ENCODE data around the gene PTH1R. TPM values are rescaled to one million over a fixed set of nuclear protein-coding genes. Genes with fewer than 3 reads are reported as not detected.

The PTH1R gene
- total RNA-seq, 1 donor from 2014 or later: 10.3 TPM

DNA sequence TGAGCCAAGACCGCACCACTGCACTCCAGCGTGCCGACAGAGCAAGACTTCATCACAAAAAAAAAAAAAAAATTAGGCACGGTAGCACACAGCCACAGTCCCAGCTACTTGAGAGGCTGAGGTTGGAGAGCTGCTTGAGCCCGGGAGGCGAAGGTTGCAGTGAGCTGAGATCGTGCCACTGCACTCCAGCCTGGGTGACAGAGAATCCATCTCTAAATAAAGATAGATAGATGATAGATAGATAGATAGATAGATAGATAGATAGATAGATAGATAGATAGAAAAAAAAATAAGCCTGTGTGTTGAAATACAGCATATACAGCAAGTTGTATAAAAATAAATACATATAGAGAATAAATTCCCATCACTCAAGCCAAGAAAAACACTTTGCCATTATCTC, 37.3 kb downstream of the PTH1R start:
- Histone ChIP-seq H3K9me3 (no peaks in the 10 kb centered on the region), H3K27ac (no peak overlapping the region), H3K36me3 (peaks cover 6 to 35% of the 10 kb centered on the region in 2 donors), H3K4me1 (peaks cover 0 to 1% of the 10 kb centered on the region in 2 donors), H3K27me3 (no peaks in the 10 kb centered on the region), H3K4me3 (no peak overlapping the region)
- intact Hi-C loops (cut with DNase I): no loop called here
- TF ChIP-seq, protein P1, sequence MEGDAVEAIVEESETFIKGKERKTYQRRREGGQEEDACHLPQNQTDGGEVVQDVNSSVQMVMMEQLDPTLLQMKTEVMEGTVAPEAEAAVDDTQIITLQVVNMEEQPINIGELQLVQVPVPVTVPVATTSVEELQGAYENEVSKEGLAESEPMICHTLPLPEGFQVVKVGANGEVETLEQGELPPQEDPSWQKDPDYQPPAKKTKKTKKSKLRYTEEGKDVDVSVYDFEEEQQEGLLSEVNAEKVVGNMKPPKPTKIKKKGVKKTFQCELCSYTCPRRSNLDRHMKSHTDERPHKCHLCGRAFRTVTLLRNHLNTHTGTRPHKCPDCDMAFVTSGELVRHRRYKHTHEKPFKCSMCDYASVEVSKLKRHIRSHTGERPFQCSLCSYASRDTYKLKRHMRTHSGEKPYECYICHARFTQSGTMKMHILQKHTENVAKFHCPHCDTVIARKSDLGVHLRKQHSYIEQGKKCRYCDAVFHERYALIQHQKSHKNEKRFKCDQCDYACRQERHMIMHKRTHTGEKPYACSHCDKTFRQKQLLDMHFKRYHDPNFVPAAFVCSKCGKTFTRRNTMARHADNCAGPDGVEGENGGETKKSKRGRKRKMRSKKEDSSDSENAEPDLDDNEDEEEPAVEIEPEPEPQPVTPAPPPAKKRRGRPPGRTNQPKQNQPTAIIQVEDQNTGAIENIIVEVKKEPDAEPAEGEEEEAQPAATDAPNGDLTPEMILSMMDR (IDR thresholded peaks at IDR 0.05): no peak
- no peak for DNase-seq (ENCODE audit: low spot score in 2 of 2)

DNA sequence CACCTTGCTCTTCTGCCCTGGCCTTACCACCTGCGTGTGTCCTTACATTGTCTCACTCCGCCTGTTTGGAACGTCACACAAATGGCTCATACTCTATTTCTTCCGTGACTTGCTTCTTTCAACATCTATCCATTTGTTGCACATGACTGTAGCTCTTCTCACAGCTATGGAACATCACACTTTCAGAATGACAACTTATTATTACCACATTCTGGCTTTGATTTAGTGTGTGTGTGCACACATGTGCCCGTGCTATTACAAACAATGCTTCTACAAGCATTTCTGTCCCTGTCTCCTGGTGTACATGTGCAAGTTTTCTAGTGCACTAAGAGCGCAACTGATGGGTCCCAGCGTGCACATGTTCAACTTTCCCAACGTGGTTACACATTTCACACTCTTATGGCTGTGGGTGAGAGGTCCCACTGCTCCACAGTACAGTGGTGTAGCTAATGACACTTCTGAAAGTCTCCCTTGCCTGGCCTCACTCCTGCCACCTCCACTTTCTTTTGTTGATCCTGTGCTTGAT, 37.8 kb downstream of the PTH1R start:
- DNase-seq (ENCODE audit: low spot score in 2 of 2): no peak
- Histone ChIP-seq H3K9me3 (no peaks in the 10 kb centered on the region), H3K27me3 (no peaks in the 10 kb centered on the region), H3K4me1 (no peaks in the 10 kb centered on the region), H3K36me3 (peaks cover 10 to 40% of the 10 kb centered on the region in 2 donors), H3K27ac (no peak overlapping the region), H3K4me3 (no peak overlapping the region)
- intact Hi-C loops (cut with DNase I): no loop called here
- TF ChIP-seq, protein P1 (IDR thresholded peaks at IDR 0.05): no peak

DNA sequence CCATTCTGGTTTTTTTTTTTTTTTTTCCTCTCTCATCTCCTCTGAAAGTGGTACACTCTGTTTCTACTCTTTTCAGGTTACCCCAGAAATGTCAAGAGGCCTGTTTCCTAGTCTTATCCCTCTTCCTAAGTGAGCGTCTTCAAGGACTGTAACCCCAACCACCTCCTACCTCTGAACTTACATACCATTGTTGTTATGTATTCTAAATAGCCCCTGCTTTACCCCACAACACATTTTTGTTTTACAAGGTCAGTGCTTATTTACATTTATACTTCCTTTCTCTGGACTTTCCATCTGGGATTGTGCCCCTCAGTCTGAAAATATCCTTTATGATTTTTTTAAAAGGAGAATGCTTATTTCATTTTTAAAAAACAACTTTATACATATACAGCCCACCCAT, 38.8 kb downstream of the PTH1R start:
- peaks cover 20 to 49% of the 10 kb centered on the region in 2 donors for H3K36me3 ChIP-seq

DNA sequence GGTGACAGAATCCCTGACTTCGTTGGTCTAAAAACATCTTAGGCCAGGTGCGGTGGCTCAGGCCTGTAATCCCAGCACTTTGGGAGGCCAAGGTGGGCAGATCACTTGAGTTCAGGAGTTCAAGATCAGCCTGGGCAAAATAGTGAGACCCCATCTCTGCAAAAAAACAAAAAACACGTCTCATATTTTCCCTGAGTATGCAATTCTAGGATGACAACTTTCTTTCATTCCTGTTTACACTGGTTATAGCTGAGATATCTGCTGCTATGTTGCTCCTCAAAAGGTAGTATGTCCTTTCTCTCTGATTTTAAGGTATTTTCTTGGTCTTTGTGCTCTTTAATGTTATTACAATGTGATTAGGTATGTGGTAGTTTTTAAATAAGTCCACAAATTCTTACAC, 39.3 kb downstream of the PTH1R start:
- no peaks in the 10 kb centered on the region for H3K9me3 ChIP-seq
- TF ChIP-seq, protein P1 (IDR thresholded peaks at IDR 0.05): no peak
- H3K36me3 ChIP-seq: peaks cover 25 to 55% of the 10 kb centered on the region in 2 donors
- DNase-seq (ENCODE audit: low spot score in 2 of 2): no peak
- H3K4me3 ChIP-seq: no peak overlapping the region
- no peaks in the 10 kb centered on the region for H3K4me1 ChIP-seq
- no peaks in the 10 kb centered on the region for H3K27me3 ChIP-seq
- no peak overlapping the region for H3K27ac ChIP-seq
- intact Hi-C loops (cut with DNase I): no loop called here

More for the DNA sequence above, 38.8 kb downstream of the PTH1R start:
- no peaks in the 10 kb centered on the region for H3K9me3 ChIP-seq
- no peaks in the 10 kb centered on the region for H3K27me3 ChIP-seq
- TF ChIP-seq, protein P1 (IDR thresholded peaks at IDR 0.05): no peak
- H3K4me1 ChIP-seq: no peaks in the 10 kb centered on the region
- no peak overlapping the region for H3K27ac ChIP-seq
- intact Hi-C loops (cut with DNase I): no loop called here
- DNase-seq (ENCODE audit: low spot score in 2 of 2): no peak
- no peak overlapping the region for H3K4me3 ChIP-seq

DNA sequence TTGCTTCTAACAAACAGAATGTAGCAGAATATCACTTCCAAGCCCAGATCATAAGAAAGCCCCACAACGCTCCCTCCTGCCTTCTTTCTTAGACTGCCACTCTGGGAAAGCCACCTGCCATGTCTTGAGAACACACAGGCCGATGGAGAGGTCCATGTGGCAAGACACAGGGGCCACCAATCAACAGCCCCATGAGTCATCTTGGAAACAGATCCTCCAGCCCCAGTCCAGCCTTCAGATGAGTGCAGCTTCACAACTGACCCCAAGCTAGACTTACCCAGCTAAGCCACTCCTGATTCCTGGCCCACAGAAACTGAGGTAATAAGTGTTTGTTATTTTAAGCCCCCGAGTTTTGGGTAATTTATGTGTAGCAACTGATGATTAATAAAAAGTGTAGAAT, 39.7 kb downstream of the PTH1R start:
- Histone ChIP-seq H3K36me3 (peaks cover 29 to 59% of the 10 kb centered on the region in 2 donors), H3K27ac (no peak overlapping the region), H3K27me3 (no peaks in the 10 kb centered on the region), H3K4me1 (no peaks in the 10 kb centered on the region), H3K9me3 (no peaks in the 10 kb centered on the region), H3K4me3 (no peak overlapping the region)
- peak in 1 of 2 donors; percentile 47 for DNase-seq (ENCODE audit: low spot score in 2 of 2)
- TF ChIP-seq, protein P1 (IDR thresholded peaks at IDR 0.05): no peak
- intact Hi-C loops (cut with DNase I): no loop called here

DNA sequence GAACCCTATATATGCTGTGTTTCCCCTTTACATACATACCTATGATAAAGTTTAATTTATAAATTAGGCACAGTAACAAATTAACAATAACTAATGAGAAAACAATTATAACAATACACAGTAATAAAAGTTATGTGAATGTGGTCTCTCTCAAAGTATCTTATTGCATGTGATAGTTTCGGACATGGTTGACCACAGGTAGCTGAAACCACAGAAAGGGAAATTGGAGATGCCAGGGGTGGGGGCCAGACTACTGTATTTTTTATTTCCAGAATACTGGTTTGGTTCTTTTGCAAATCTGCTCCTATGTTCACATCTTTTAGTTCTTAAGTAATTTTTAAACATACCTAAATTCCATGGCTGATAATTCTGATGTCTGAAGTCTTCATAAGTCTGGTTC, 40.7 kb downstream of the PTH1R start:
- H3K27ac ChIP-seq: no peak overlapping the region
- H3K4me1 ChIP-seq: no peaks in the 10 kb centered on the region
- TF ChIP-seq, protein P1 (IDR thresholded peaks at IDR 0.05): no peak
- DNase-seq (ENCODE audit: low spot score in 2 of 2): no peak
- H3K9me3 ChIP-seq: no peaks in the 10 kb centered on the region
- peaks cover 39 to 68% of the 10 kb centered on the region in 2 donors for H3K36me3 ChIP-seq
- intact Hi-C loops (cut with DNase I): no loop called here
- H3K4me3 ChIP-seq: no peak overlapping the region
- H3K27me3 ChIP-seq: no peaks in the 10 kb centered on the region
